Muscle layer of duodenum (tissue), 2 donors: ENCODE data around the gene CACNA2D3.

ENCODE experiments used
- H3K27ac ChIP-seq: one replicate; pipeline ENCODE4 v1.7.0; 2013; ENCODE audit warnings: mild to moderate bottlenecking, low read length
- H3K27me3 ChIP-seq: one replicate; pipeline ENCODE4 v1.7.0; 2013; ENCODE audit warnings: low read depth, mild to moderate bottlenecking, control low read depth, low read length
- H3K36me3 ChIP-seq, 2 donors: one replicate each; pipeline ENCODE4 v1.7.0; 2013; ENCODE audit warnings: low read length in 2 of 2, control low read depth in 1 of 2, mild to moderate bottlenecking in 1 of 2; ENCODE audit not compliant: insufficient read depth in 2 of 2, control insufficient read depth in 1 of 2
- H3K4me1 ChIP-seq, 2 donors: one replicate each; pipeline ENCODE4 v1.7.0; 2013; ENCODE audit warnings: low read length in 2 of 2, mild to moderate bottlenecking in 2 of 2, control low read depth in 1 of 2, moderate library complexity in 1 of 2; ENCODE audit not compliant: insufficient read depth in 2 of 2, control insufficient read depth in 1 of 2
- H3K4me3 ChIP-seq, 2 donors: one replicate each; pipeline ENCODE4 v1.7.0; 2013; ENCODE audit warnings: low read length in 2 of 2, low read depth in 1 of 2, mild to moderate bottlenecking in 1 of 2
- H3K9me3 ChIP-seq, 2 donors: one replicate each; pipeline ENCODE4 v1.7.0; 2013; ENCODE audit warnings: low read length in 2 of 2, control low read depth in 1 of 2, mild to moderate bottlenecking in 1 of 2; ENCODE audit not compliant: control insufficient read depth in 1 of 2
- donor health status: healthy.

Gene CACNA2D3

GRCh38 chr3:54875596-54876268 lies 753.4 kb downstream of the CACNA2D3 start:
- H3K27ac ChIP-seq: no peak overlapping the region
- H3K27me3 ChIP-seq: no peaks in the 10 kb centered on the region
- H3K4me3 ChIP-seq: no peak overlapping the region
- H3K9me3 ChIP-seq: no peaks in the 10 kb centered on the region
- H3K36me3 ChIP-seq: no peaks in the 10 kb centered on the region
- no peaks in the 10 kb centered on the region for H3K4me1 ChIP-seq

- Histone ChIP-seq H3K4me3 (no peak overlapping the region), H3K4me1 (no peaks in the 10 kb centered on the region), H3K27me3 (no peaks in the 10 kb centered on the region), H3K9me3 (no peaks in the 10 kb centered on the region), H3K27ac (no peak overlapping the region), H3K36me3 (no peaks in the 10 kb centered on the region)
Observed at GRCh38 chr3:54876694-54877093, 754.3 kb downstream of the CACNA2D3 start.

GRCh38 chr3:54877730-54878129 lies 755.4 kb downstream of the CACNA2D3 start:
- Histone ChIP-seq H3K4me1 (peaks cover 0 to 8% of the 10 kb centered on the region in 2 donors), H3K27ac (no peak overlapping the region), H3K36me3 (no peaks in the 10 kb centered on the region), H3K4me3 (no peak overlapping the region), H3K9me3 (no peaks in the 10 kb centered on the region), H3K27me3 (no peaks in the 10 kb centered on the region)

GRCh38 chr3:54878145-54878544 lies 755.8 kb downstream of the CACNA2D3 start:
- peaks cover 0 to 8% of the 10 kb centered on the region in 2 donors for H3K4me1 ChIP-seq

GRCh38 chr3:54882129-54882833 lies 759.9 kb downstream of the CACNA2D3 start:
- no peaks in the 10 kb centered on the region for H3K27me3 ChIP-seq
- H3K36me3 ChIP-seq: no peaks in the 10 kb centered on the region
- no peaks in the 10 kb centered on the region for H3K9me3 ChIP-seq
- peak overlapping the region; percentile 10 for H3K27ac ChIP-seq
- H3K4me1 ChIP-seq: peaks cover 0 to 8% of the 10 kb centered on the region in 2 donors
- no peak overlapping the region for H3K4me3 ChIP-seq

More at GRCh38 chr3:54878145-54878544, 755.8 kb downstream of the CACNA2D3 start:
- Histone ChIP-seq H3K27ac (no peak overlapping the region), H3K36me3 (no peaks in the 10 kb centered on the region), H3K27me3 (no peaks in the 10 kb centered on the region), H3K9me3 (no peaks in the 10 kb centered on the region), H3K4me3 (no peak overlapping the region)

GRCh38 chr3:54888162-54888561 lies 765.8 kb downstream of the CACNA2D3 start:
- Histone ChIP-seq H3K36me3 (no peaks in the 10 kb centered on the region), H3K27me3 (no peaks in the 10 kb centered on the region), H3K4me1 (peaks cover 13 to 28% of the 10 kb centered on the region in 2 donors), H3K27ac (no peak overlapping the region), H3K9me3 (no peaks in the 10 kb centered on the region), H3K4me3 (no peak overlapping the region)

- Histone ChIP-seq H3K9me3 (no peaks in the 10 kb centered on the region), H3K27me3 (no peaks in the 10 kb centered on the region), H3K4me3 (no peak overlapping the region), H3K4me1 (peaks cover 13 to 28% of the 10 kb centered on the region in 2 donors), H3K36me3 (no peaks in the 10 kb centered on the region), H3K27ac (peak overlapping the region; percentile 47)
Observed at GRCh38 chr3:54888873-54889272, 766.5 kb downstream of the CACNA2D3 start.

- H3K4me1 ChIP-seq: peaks cover 13 to 28% of the 10 kb centered on the region in 2 donors
- H3K9me3 ChIP-seq: no peaks in the 10 kb centered on the region
- peak overlapping the region; percentile 14 for H3K27ac ChIP-seq
- no peaks in the 10 kb centered on the region for H3K27me3 ChIP-seq
- H3K4me3 ChIP-seq: no peak overlapping the region
- H3K36me3 ChIP-seq: no peaks in the 10 kb centered on the region
Observed at GRCh38 chr3:54889731-54890130, 767.4 kb downstream of the CACNA2D3 start.

- H3K4me1 ChIP-seq: peaks cover 13 to 28% of the 10 kb centered on the region in 2 donors
- no peaks in the 10 kb centered on the region for H3K27me3 ChIP-seq
- H3K27ac ChIP-seq: peak overlapping the region; percentile 71
- no peak overlapping the region for H3K4me3 ChIP-seq
- no peaks in the 10 kb centered on the region for H3K36me3 ChIP-seq
- H3K9me3 ChIP-seq: no peaks in the 10 kb centered on the region
Observed at GRCh38 chr3:54891540-54891897, 769.2 kb downstream of the CACNA2D3 start.

GRCh38 chr3:54892168-54892567 lies 769.8 kb downstream of the CACNA2D3 start:
- Histone ChIP-seq H3K27ac (peak overlapping the region; percentile 32), H3K4me3 (no peak overlapping the region), H3K36me3 (no peaks in the 10 kb centered on the region), H3K9me3 (no peaks in the 10 kb centered on the region), H3K27me3 (no peaks in the 10 kb centered on the region), H3K4me1 (peaks cover 13 to 28% of the 10 kb centered on the region in 2 donors)

- no peak overlapping the region for H3K4me3 ChIP-seq
- no peaks in the 10 kb centered on the region for H3K27me3 ChIP-seq
Observed at GRCh38 chr3:54895613-54896012, 773.3 kb downstream of the CACNA2D3 start.

More at GRCh38 chr3:54895613-54896012, 773.3 kb downstream of the CACNA2D3 start:
- Histone ChIP-seq H3K27ac (no peak overlapping the region), H3K9me3 (no peaks in the 10 kb centered on the region), H3K4me1 (peaks cover 13 to 20% of the 10 kb centered on the region in 2 donors), H3K36me3 (no peaks in the 10 kb centered on the region)
